ENCODE measurements around the gene TMEM81.

GRCh38 chr1:205072286-205072685, 12.0 kb downstream of the TMEM81 start:
- TF ChIP-seq, protein P1, sequence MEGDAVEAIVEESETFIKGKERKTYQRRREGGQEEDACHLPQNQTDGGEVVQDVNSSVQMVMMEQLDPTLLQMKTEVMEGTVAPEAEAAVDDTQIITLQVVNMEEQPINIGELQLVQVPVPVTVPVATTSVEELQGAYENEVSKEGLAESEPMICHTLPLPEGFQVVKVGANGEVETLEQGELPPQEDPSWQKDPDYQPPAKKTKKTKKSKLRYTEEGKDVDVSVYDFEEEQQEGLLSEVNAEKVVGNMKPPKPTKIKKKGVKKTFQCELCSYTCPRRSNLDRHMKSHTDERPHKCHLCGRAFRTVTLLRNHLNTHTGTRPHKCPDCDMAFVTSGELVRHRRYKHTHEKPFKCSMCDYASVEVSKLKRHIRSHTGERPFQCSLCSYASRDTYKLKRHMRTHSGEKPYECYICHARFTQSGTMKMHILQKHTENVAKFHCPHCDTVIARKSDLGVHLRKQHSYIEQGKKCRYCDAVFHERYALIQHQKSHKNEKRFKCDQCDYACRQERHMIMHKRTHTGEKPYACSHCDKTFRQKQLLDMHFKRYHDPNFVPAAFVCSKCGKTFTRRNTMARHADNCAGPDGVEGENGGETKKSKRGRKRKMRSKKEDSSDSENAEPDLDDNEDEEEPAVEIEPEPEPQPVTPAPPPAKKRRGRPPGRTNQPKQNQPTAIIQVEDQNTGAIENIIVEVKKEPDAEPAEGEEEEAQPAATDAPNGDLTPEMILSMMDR (IDR thresholded peaks at IDR 0.05): no peak
- TF ChIP-seq POLR2A (IDR thresholded peaks at IDR 0.05) (no peak), EP300 (IDR thresholded peaks at IDR 0.05) (no peak)
